ENCODE data around the gene PCGF2. TPM values are rescaled to one million over a fixed set of nuclear protein-coding genes. Genes with fewer than 3 reads are reported as not detected.

PCGF2 gene
- total RNA-seq, 1 experiment from 2014 or later = 95.1 TPM

GRCh38 chr17:38720941-38721340 is 27.2 kb downstream of the PCGF2 start:
- intact Hi-C loops (cut with micrococcal nuclease; ENCODE audit: unreplicated experiment) = no loop called here
- CTCF ChIA-PET = no interaction called here
- Histone ChIP-seq H3K4me3 (ENCODE audit: low read depth, low read length) (no peak overlapping the region), H3K4me1 (peaks cover 7% of the 10 kb centered on the region; the same call in 1 of the 2 replicates), H3K36me3 (ENCODE audit: control insufficient read depth, insufficient read depth, low read length) (peaks cover 10% of the 10 kb centered on the region), H3K27me3 (replicated peaks; ENCODE audit: control insufficient read depth, insufficient read depth, low read length) (no peaks in the 10 kb centered on the region), H3K9me3 (no peaks in the 10 kb centered on the region)
- Mint-ChIP-seq H3K36me3 (ENCODE audit: insufficient read depth, unreplicated experiment) (peaks cover 30% of the 10 kb centered on the region), H3K27ac (ENCODE audit: unreplicated experiment) (no peak overlapping the region), H3K9me3 (ENCODE audit: unreplicated experiment) (no peaks in the 10 kb centered on the region), H3K27me3 (ENCODE audit: insufficient read depth, unreplicated experiment) (no peaks in the 10 kb centered on the region), H3K4me1 (ENCODE audit: low read depth, unreplicated experiment) (peaks cover 20% of the 10 kb centered on the region), H3K4me3 (ENCODE audit: unreplicated experiment) (no peak overlapping the region)
- BruUV-seq (replicated peaks) = no TSS peak
- POLR2A ChIA-PET = no interaction called here
- no peak for TF ChIP-seq CTCF (IDR thresholded peaks at IDR 0.05; ENCODE audit: insufficient read depth in 1 of 2, low read depth in 1 of 2, low read length in 1 of 2, severe bottlenecking in 1 of 2, unreplicated experiment in 1 of 2)
- no peak for DNase-seq

- H3K4me1 ChIP-seq = peaks cover 7% of the 10 kb centered on the region; the same call in 1 of the 2 replicates
- peaks cover 14% of the 10 kb centered on the region for H3K4me1 Mint-ChIP-seq (ENCODE audit: low read depth, unreplicated experiment)
- CTCF ChIA-PET = no interaction called here
- peaks cover 10% of the 10 kb centered on the region for H3K36me3 ChIP-seq (ENCODE audit: control insufficient read depth, insufficient read depth, low read length)
- POLR2A ChIA-PET = no interaction called here
- no TSS peak for BruUV-seq (replicated peaks)
- H3K27me3 ChIP-seq (replicated peaks; ENCODE audit: control insufficient read depth, insufficient read depth, low read length) = no peaks in the 10 kb centered on the region
- no peak overlapping the region for H3K4me3 ChIP-seq (ENCODE audit: low read depth, low read length)
- peak overlapping the region; percentile 60 for H3K27ac Mint-ChIP-seq (ENCODE audit: unreplicated experiment)
- peak overlapping the region; percentile 64 for H3K4me3 Mint-ChIP-seq (ENCODE audit: unreplicated experiment)
- no peak for TF ChIP-seq CTCF (IDR thresholded peaks at IDR 0.05; ENCODE audit: insufficient read depth in 1 of 2, low read depth in 1 of 2, low read length in 1 of 2, severe bottlenecking in 1 of 2, unreplicated experiment in 1 of 2)
- no peaks in the 10 kb centered on the region for H3K9me3 Mint-ChIP-seq (ENCODE audit: unreplicated experiment)
- no peaks in the 10 kb centered on the region for H3K27me3 Mint-ChIP-seq (ENCODE audit: insufficient read depth, unreplicated experiment)
- intact Hi-C loops (cut with micrococcal nuclease; ENCODE audit: unreplicated experiment) = loop anchor here (2.0 kb wide), 1 partner anchor 17 kb away; no protein-coding TSS in a partner anchor
- H3K9me3 ChIP-seq = no peaks in the 10 kb centered on the region
- DNase-seq = peak in 1 of 2 experiments; percentile 65
- peaks cover 30% of the 10 kb centered on the region for H3K36me3 Mint-ChIP-seq (ENCODE audit: insufficient read depth, unreplicated experiment)
Observed at GRCh38 chr17:38719943-38720641, 28.0 kb downstream of the PCGF2 start.

- Mint-ChIP-seq H3K4me3 (ENCODE audit: unreplicated experiment) (peak overlapping the region; percentile 64), H3K4me1 (ENCODE audit: low read depth, unreplicated experiment) (peaks cover 14% of the 10 kb centered on the region), H3K27ac (ENCODE audit: unreplicated experiment) (peak overlapping the region; percentile 71), H3K36me3 (ENCODE audit: insufficient read depth, unreplicated experiment) (peaks cover 30% of the 10 kb centered on the region), H3K9me3 (ENCODE audit: unreplicated experiment) (no peaks in the 10 kb centered on the region), H3K27me3 (ENCODE audit: insufficient read depth, unreplicated experiment) (no peaks in the 10 kb centered on the region)
- DNase-seq = no peak
- Histone ChIP-seq H3K27me3 (replicated peaks; ENCODE audit: control insufficient read depth, insufficient read depth, low read length) (no peaks in the 10 kb centered on the region), H3K9me3 (no peaks in the 10 kb centered on the region), H3K4me1 (peaks cover 7% of the 10 kb centered on the region; the same call in 1 of the 2 replicates), H3K36me3 (ENCODE audit: control insufficient read depth, insufficient read depth, low read length) (peaks cover 10% of the 10 kb centered on the region), H3K4me3 (ENCODE audit: low read depth, low read length) (no peak overlapping the region)
- TF ChIP-seq CTCF (IDR thresholded peaks at IDR 0.05; ENCODE audit: insufficient read depth in 1 of 2, low read depth in 1 of 2, low read length in 1 of 2, severe bottlenecking in 1 of 2, unreplicated experiment in 1 of 2) = no peak
- ChIA-PET CTCF (interaction anchor here (1.2 to 1.4 kb wide), 2 partner anchors 16 to 42 kb away, joined by 5 to 10 read pairs; no protein-coding TSS in a partner anchor), POLR2A (interaction anchor here (1.0 kb wide), 1 partner anchor 8 kb away, joined by 3 read pairs; no protein-coding TSS in a partner anchor)
- intact Hi-C loops (cut with micrococcal nuclease; ENCODE audit: unreplicated experiment) = loop anchor here (2.0 kb wide), 1 partner anchor 17 kb away; no protein-coding TSS in a partner anchor
- no TSS peak for BruUV-seq (replicated peaks)
Observed at GRCh38 chr17:38719289-38719942, 28.7 kb downstream of the PCGF2 start.
